IMR-90 (cell line): ENCODE data around the gene SPSB4. TPM values are rescaled to one million over a fixed set of nuclear protein-coding genes. Genes with fewer than 3 reads are reported as not detected.

ENCODE experiments used
- ATAC-seq: fragments of 200-7000 bp; cut with Tn5 transposase; 2 replicates; pipeline ENCODE4 v1.9.1; 2020; ENCODE audit warnings: low read depth, mild to moderate bottlenecking, moderate library complexity
- BruUV-seq: library from RNA; stranded (reverse); fragments of 400-500 nt; replicated peaks from 2 replicates; lab custom pipeline; 2021; lab: Mats Ljungman, UMichigan
- CTCF ChIA-PET: fragments of 300-600 bp; formaldehyde crosslinking; extraction: SDS; loops from one replicate; lab custom pipeline; 2021; ENCODE audit warnings: antibody characterized with exemption; lab: Yijun Ruan, JAX
- POLR2A ChIA-PET: fragments of 300-600 bp; sonication (Branson Sonifier 250); formaldehyde crosslinking; loops from one replicate; lab custom pipeline; 2022; ENCODE audit warnings: antibody characterized with exemption; ENCODE audit not compliant: unreplicated experiment; lab: Charles Lee
- DNase-seq: peaks from one replicate; pipeline ENCODE4 v3.0.0; 2013
- H2AFZ ChIP-seq: replicated peaks from 2 replicates; pipeline ENCODE3; 2013; ENCODE audit warnings: low read length, mild to moderate bottlenecking; ENCODE audit not compliant: poor library complexity
- H2AK5ac ChIP-seq: 2 replicates; pipeline ENCODE4 v1.6.1; 2013; ENCODE audit warnings: low read depth, low read length, inconsistent platforms
- H2AK9ac ChIP-seq: replicated peaks from 2 replicates; pipeline ENCODE3; 2013; ENCODE audit warnings: mild to moderate bottlenecking, low read depth, low read length, moderate library complexity; ENCODE audit not compliant: poor library complexity
- H2BK120ac ChIP-seq: 2 replicates; pipeline ENCODE4 v1.6.1; 2013; ENCODE audit warnings: low read depth, low read length, inconsistent platforms
- H2BK15ac ChIP-seq: 3 replicates; pipeline ENCODE4 v1.6.1; 2013; ENCODE audit warnings: low read depth, low read length, inconsistent platforms
- H2BK20ac ChIP-seq: 2 replicates; pipeline ENCODE4 v1.6.1; 2013; ENCODE audit warnings: low read depth, mild to moderate bottlenecking, inconsistent platforms, low read length, moderate library complexity
- H2BK5ac ChIP-seq: 2 replicates; pipeline ENCODE4 v1.6.1; 2013; ENCODE audit warnings: mild to moderate bottlenecking, low read depth, low read length, inconsistent platforms; ENCODE audit not compliant: poor library complexity, severe bottlenecking
- H3K14ac ChIP-seq: replicated peaks from 2 replicates; pipeline ENCODE4 v1.6.1; 2013; ENCODE audit warnings: low read depth, low read length, inconsistent platforms
- H3K18ac ChIP-seq: 2 replicates; pipeline ENCODE4 v1.6.1; 2013; ENCODE audit warnings: low read depth, low read length, control low read depth
- H3K23ac ChIP-seq: 2 replicates; pipeline ENCODE4 v1.6.1; 2013; ENCODE audit warnings: low read depth, low read length, inconsistent platforms
- H3K27ac ChIP-seq: 2 replicates; pipeline ENCODE4 v1.5.1; 2013; ENCODE audit warnings: mild to moderate bottlenecking, control low read depth, low read length; ENCODE audit not compliant: insufficient read depth
- H3K27me3 ChIP-seq: 2 replicates; pipeline ENCODE4 v1.6.1; 2013; ENCODE audit warnings: low read length; ENCODE audit not compliant: control insufficient read depth, insufficient read depth
- H3K36me3 ChIP-seq: 2 replicates; pipeline ENCODE4 v1.6.1; 2013; ENCODE audit warnings: low read length, mixed read lengths; ENCODE audit not compliant: control insufficient read depth, insufficient read depth
- H3K4ac ChIP-seq: 2 replicates; pipeline ENCODE4 v1.6.1; 2013; ENCODE audit warnings: low read depth, low read length, inconsistent platforms
- H3K4me1 ChIP-seq: 2 replicates; pipeline ENCODE4 v1.6.1; 2013; ENCODE audit warnings: low read length, mixed read lengths; ENCODE audit not compliant: control insufficient read depth, insufficient read depth
- H3K4me2 ChIP-seq: 2 replicates; pipeline ENCODE4 v1.6.1; 2013; ENCODE audit warnings: low read depth, mild to moderate bottlenecking, control low read depth, low read length, moderate library complexity
- H3K4me3 ChIP-seq: 2 replicates; pipeline ENCODE4 v1.5.1; 2013; ENCODE audit warnings: low read depth, mild to moderate bottlenecking, control low read depth, low read length, moderate library complexity; ENCODE audit not compliant: insufficient read depth
- H3K56ac ChIP-seq: 2 replicates; pipeline ENCODE4 v1.6.1; 2013; ENCODE audit warnings: low read length, inconsistent platforms; ENCODE audit not compliant: insufficient read depth; ENCODE audit errors: extremely low read depth
- H3K79me1 ChIP-seq, 2 experiments: 2 replicates each; pipeline ENCODE4 v1.6.1; 2013; ENCODE audit warnings: low read length in 2 of 2, inconsistent platforms in 1 of 2, low read depth in 1 of 2
- H3K9ac ChIP-seq: 2 replicates; pipeline ENCODE4 v1.6.1; 2013; ENCODE audit warnings: low read depth, low read length, control low read depth
- H3K9me1 ChIP-seq: 2 replicates; pipeline ENCODE4 v1.6.1; 2013; ENCODE audit warnings: low read length, inconsistent platforms; ENCODE audit not compliant: insufficient read depth
- H3K9me3 ChIP-seq: 2 replicates; pipeline ENCODE4 v1.6.1; 2013; ENCODE audit warnings: low read length; ENCODE audit not compliant: control insufficient read depth, insufficient read depth
- H4K20me1 ChIP-seq: 2 replicates; pipeline ENCODE4 v1.6.1; 2013; ENCODE audit warnings: low read length, inconsistent platforms; ENCODE audit not compliant: insufficient read depth
- H4K5ac ChIP-seq: 2 replicates; pipeline ENCODE4 v1.6.1; 2013; ENCODE audit warnings: mild to moderate bottlenecking, low read depth, low read length, control low read depth
- H4K8ac ChIP-seq, 2 experiments: 2 replicates each; pipeline ENCODE4 v1.6.1; 2013; ENCODE audit warnings: low read depth in 2 of 2, low read length in 2 of 2, control low read depth in 1 of 2, inconsistent platforms in 1 of 2
- H4K91ac ChIP-seq: 2 replicates; pipeline ENCODE4 v1.6.1; 2013; ENCODE audit warnings: low read depth, low read length, inconsistent platforms; ENCODE audit not compliant: insufficient read depth
- BHLHE40 ChIP-seq: fragments of 150-350 bp; IDR thresholded peaks from 2 replicates; pipeline ENCODE4 v1.6.1; 2016; ENCODE audit warnings: mild to moderate bottlenecking, low read depth, low read length
- CHD1 ChIP-seq: IDR thresholded peaks from 2 replicates; pipeline ENCODE4 v1.6.1; 2012; ENCODE audit warnings: low read depth, low read length, improper control_type of control experiment
- POLR2A ChIP-seq: IDR thresholded peaks from 2 replicates; pipeline ENCODE4 v1.6.1; 2012; ENCODE audit warnings: mild to moderate bottlenecking, low read depth, low read length
- RAD21 ChIP-seq: IDR thresholded peaks from 2 replicates; pipeline ENCODE4 v1.6.1; 2012; ENCODE audit warnings: low read length, improper control_type of control experiment
- RFX5 ChIP-seq: IDR thresholded peaks from 2 replicates; pipeline ENCODE4 v1.8.0; 2012; ENCODE audit warnings: low read depth, mild to moderate bottlenecking, low read length, moderate library complexity
- WGBS, 2 experiments: methylation state at CpG; one replicate each; pipeline versions ENCODE4 v1.1.5 to v1.1.7; 2013; ENCODE audit warnings: missing lambda C conversion rate in 2 of 2; ENCODE audit not compliant: insufficient read length in 1 of 2; ENCODE audit errors: extremely low coverage in 2 of 2; 5-methylcytosine and 5-hydroxymethylcytosine counted together
- dilution Hi-C: fragments of 300-500 bp; cut with HindIII; formaldehyde crosslinking; loops from one replicate; pipeline ENCODE4 v1.14.3; 2018; ENCODE audit warnings: low sequenced_read_pairs; ENCODE audit not compliant: unreplicated experiment
- in situ Hi-C: fragments of 300-500 bp; cut with MboI; formaldehyde crosslinking; loops from 3 replicates; pipeline ENCODE4 v1.14.3; 2019; ENCODE audit warnings: low sequenced_read_pairs, inconsistent platforms, mixed read lengths
- intact Hi-C: fragments of 100-400 bp; cut with micrococcal nuclease; formaldehyde crosslinking; loops from 2 replicates; pipeline ENCODE4 v1.10.0; 2022
- polyA plus RNA-seq, 3 experiments: library from polyadenylated mRNA; depleted of rRNA; stranded (reverse); fragments of >200 nt; gene quantifications; 2 replicates each; pipeline ENCODE4 v1.2.3, GENCODE V29; 2012; ENCODE audit warnings: low replicate concordance in 1 of 3
- total RNA-seq: library from RNA; depleted of rRNA; stranded (reverse); fragments of >200 nt; gene quantifications from 2 replicates; pipeline ENCODE4 v1.2.3, GENCODE V29; 2012
- TF ChIP-seq, protein P1 (sequence below): fragments of 150-350 bp; IDR thresholded peaks from 2 replicates; pipeline ENCODE4 v1.6.1; 2016; ENCODE audit warnings: low read depth, mild to moderate bottlenecking, low read length, moderate library complexity, borderline replicate concordance
- TF ChIP-seq, protein P2 (sequence below): conservative IDR thresholded peaks from 2 replicates; pipeline ENCODE4 v1.5.1; 2012; ENCODE audit warnings: mild to moderate bottlenecking, low read depth, low read length, improper control_type of control experiment

SPSB4 gene
- total and polyA plus RNA-seq, 2 of the 4 experiments (the other 2 are of a cell fraction), result not detected

DNA sequence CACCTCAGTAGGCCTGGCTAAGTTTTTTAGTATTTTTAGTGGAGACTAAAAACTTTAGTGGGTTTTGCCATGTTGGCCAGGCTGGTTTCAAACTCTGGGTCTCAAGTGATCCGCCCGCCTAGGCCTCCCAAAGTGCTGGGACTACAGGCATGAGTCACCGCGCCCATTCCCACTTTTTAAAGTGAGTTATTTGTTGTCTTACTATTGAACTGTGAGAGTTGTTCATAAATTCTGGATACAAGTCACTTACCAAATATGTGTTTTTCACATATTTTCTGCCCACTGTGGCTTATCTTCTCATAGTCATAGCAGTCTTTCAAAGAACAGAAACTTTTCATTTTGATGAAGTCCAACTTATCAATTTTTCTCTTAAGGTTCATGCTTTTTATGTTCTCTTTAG, 29.9 kb upstream of the SPSB4 start:
- H3K4me3 ChIP-seq, result no peak overlapping the region
- no peak for ATAC-seq
- no peaks in the 10 kb centered on the region for H3K9me1 ChIP-seq
- H3K9ac ChIP-seq, result no peak overlapping the region
- ChIA-PET POLR2A (no interaction called here), CTCF (no interaction called here)
- BruUV-seq, result no TSS peak
- H2BK5ac ChIP-seq, result no peak overlapping the region
- H3K4ac ChIP-seq, result no peak overlapping the region
- H2AK9ac ChIP-seq, result no peak overlapping the region
- H3K56ac ChIP-seq, result no peak overlapping the region
- in situ Hi-C loops, result no loop called here
- DNase-seq, result no peak
- no peak overlapping the region for H2AK5ac ChIP-seq
- H3K14ac ChIP-seq, result no peak overlapping the region
- H3K18ac ChIP-seq, result no peak overlapping the region
- H3K4me1 ChIP-seq, result no peaks in the 10 kb centered on the region
- H2BK15ac ChIP-seq, result no peak overlapping the region
- H3K27me3 ChIP-seq, result peaks cover 1% of the 10 kb centered on the region; the same call in 1 of the 2 replicates
- H3K27ac ChIP-seq, result no peak overlapping the region
- intact Hi-C loops, result no loop called here
- no peaks in the 10 kb centered on the region for H3K36me3 ChIP-seq
- H2BK20ac ChIP-seq, result no peak overlapping the region
- no peaks in the 10 kb centered on the region for H3K9me3 ChIP-seq
- TF ChIP-seq RAD21 (no peak), POLR2A (no peak), CHD1 (no peak), RFX5 (no peak), BHLHE40 (no peak)
- TF ChIP-seq, protein P1, sequence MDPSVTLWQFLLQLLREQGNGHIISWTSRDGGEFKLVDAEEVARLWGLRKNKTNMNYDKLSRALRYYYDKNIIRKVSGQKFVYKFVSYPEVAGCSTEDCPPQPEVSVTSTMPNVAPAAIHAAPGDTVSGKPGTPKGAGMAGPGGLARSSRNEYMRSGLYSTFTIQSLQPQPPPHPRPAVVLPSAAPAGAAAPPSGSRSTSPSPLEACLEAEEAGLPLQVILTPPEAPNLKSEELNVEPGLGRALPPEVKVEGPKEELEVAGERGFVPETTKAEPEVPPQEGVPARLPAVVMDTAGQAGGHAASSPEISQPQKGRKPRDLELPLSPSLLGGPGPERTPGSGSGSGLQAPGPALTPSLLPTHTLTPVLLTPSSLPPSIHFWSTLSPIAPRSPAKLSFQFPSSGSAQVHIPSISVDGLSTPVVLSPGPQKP, result no peak
- TF ChIP-seq, protein P2, sequence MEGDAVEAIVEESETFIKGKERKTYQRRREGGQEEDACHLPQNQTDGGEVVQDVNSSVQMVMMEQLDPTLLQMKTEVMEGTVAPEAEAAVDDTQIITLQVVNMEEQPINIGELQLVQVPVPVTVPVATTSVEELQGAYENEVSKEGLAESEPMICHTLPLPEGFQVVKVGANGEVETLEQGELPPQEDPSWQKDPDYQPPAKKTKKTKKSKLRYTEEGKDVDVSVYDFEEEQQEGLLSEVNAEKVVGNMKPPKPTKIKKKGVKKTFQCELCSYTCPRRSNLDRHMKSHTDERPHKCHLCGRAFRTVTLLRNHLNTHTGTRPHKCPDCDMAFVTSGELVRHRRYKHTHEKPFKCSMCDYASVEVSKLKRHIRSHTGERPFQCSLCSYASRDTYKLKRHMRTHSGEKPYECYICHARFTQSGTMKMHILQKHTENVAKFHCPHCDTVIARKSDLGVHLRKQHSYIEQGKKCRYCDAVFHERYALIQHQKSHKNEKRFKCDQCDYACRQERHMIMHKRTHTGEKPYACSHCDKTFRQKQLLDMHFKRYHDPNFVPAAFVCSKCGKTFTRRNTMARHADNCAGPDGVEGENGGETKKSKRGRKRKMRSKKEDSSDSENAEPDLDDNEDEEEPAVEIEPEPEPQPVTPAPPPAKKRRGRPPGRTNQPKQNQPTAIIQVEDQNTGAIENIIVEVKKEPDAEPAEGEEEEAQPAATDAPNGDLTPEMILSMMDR, result no peak
- no CpG with 5 or more reads among the region's 4 CpGs for WGBS, 2 experiments
- H3K79me1 ChIP-seq, result no peaks in the 10 kb centered on the region
- no peak overlapping the region for H3K23ac ChIP-seq
- dilution Hi-C loops, result no loop called here
- no peak overlapping the region for H4K8ac ChIP-seq
- H4K20me1 ChIP-seq, result no peaks in the 10 kb centered on the region
- H2BK120ac ChIP-seq, result no peak overlapping the region
- no peak overlapping the region for H4K5ac ChIP-seq
- H3K4me2 ChIP-seq, result no peak overlapping the region
- H2AFZ ChIP-seq, result no peak overlapping the region
- no peak overlapping the region for H4K91ac ChIP-seq
